HG03139 (cell line): Measurements from ENCODE around the gene WDR88.
"Not testable (repeated sequence)": the region's sequence is repeated elsewhere in the genome, so short reads cannot be mapped to it uniquely, and the experiment has no call there.

Experiments used
- ATAC-seq: cut with Tn5 transposase; IDR thresholded peaks from one replicate; pipeline ENCODE4 v1.9.1; 2021; ENCODE audit not compliant: unreplicated experiment

Gene WDR88

GRCh38 chr19:33210266-33210940 is 78.5 kb downstream of the WDR88 start:
- ATAC-seq: no peak

- no peak for ATAC-seq
Observed at GRCh38 chr19:33211794-33212435, 80.0 kb downstream of the WDR88 start.

GRCh38 chr19:33212436-33213172 is 80.7 kb downstream of the WDR88 start:
- no peak for ATAC-seq

- no peak for ATAC-seq
Observed at GRCh38 chr19:33214596-33214995, 82.7 kb downstream of the WDR88 start.

GRCh38 chr19:33215438-33216197 is 83.7 kb downstream of the WDR88 start:
- no peak for ATAC-seq

- no peak for ATAC-seq
Observed at GRCh38 chr19:33216198-33216830, 84.4 kb downstream of the WDR88 start.

GRCh38 chr19:33217881-33218280 is 86.0 kb downstream of the WDR88 start:
- no peak for ATAC-seq

GRCh38 chr19:33219261-33219815 is 87.4 kb downstream of the WDR88 start:
- ATAC-seq: no peak

GRCh38 chr19:33220115-33220514 is 88.2 kb downstream of the WDR88 start:
- no peak for ATAC-seq

- ATAC-seq: no peak
Observed at GRCh38 chr19:33220735-33221134, 88.8 kb downstream of the WDR88 start.

- no peak for ATAC-seq
Observed at GRCh38 chr19:33221638-33222037, 89.7 kb downstream of the WDR88 start.

GRCh38 chr19:33222255-33222654 is 90.3 kb downstream of the WDR88 start:
- not testable (repeated sequence) for ATAC-seq

- no peak for ATAC-seq
Observed at GRCh38 chr19:33224694-33225457, 93.0 kb downstream of the WDR88 start.
